Activated naive CD4-positive, alpha-beta T cell treated with anti-CD3 and anti-CD28 coated beads, Interleukin-2, amount 50 U/mL, for 24 hours (primary cell): ENCODE measurements around the gene RAI1.
A peak's percentile ranks its signal among the peaks of the same experiment; 100 is the strongest.

ENCODE experiments used
- H3K27ac Mint-ChIP-seq: one replicate; pipeline ENCODE4 v1.8.0; 2021; ENCODE audit warnings: mild to moderate bottlenecking, mixed read lengths
- H3K27me3 Mint-ChIP-seq: one replicate; pipeline ENCODE4 v1.8.0; 2021; ENCODE audit warnings: mixed read lengths
- H3K36me3 Mint-ChIP-seq: one replicate; pipeline ENCODE4 v1.8.0; 2021; ENCODE audit warnings: mixed read lengths
- H3K4me1 Mint-ChIP-seq: one replicate; pipeline ENCODE4 v1.8.0; 2021; ENCODE audit warnings: mixed read lengths
- H3K4me3 Mint-ChIP-seq: one replicate; pipeline ENCODE4 v1.8.0; 2021; ENCODE audit warnings: mild to moderate bottlenecking, mixed read lengths
- H3K9me3 Mint-ChIP-seq: one replicate; pipeline ENCODE4 v1.8.0; 2021; ENCODE audit warnings: mixed read lengths

The RAI1 gene

GRCh38 chr17:17711641-17712162 is 30.4 kb downstream of the RAI1 start:
- no peak overlapping the region for H3K27ac Mint-ChIP-seq
- no peaks in the 10 kb centered on the region for H3K27me3 Mint-ChIP-seq
- H3K9me3 Mint-ChIP-seq: no peaks in the 10 kb centered on the region
- H3K36me3 Mint-ChIP-seq: no peaks in the 10 kb centered on the region
- peaks cover 30% of the 10 kb centered on the region for H3K4me1 Mint-ChIP-seq
- H3K4me3 Mint-ChIP-seq: no peak overlapping the region

GRCh38 chr17:17712268-17712924 is 31.1 kb downstream of the RAI1 start:
- H3K9me3 Mint-ChIP-seq: no peaks in the 10 kb centered on the region
- peak overlapping the region; percentile 48 for H3K27ac Mint-ChIP-seq
- no peaks in the 10 kb centered on the region for H3K27me3 Mint-ChIP-seq
- no peak overlapping the region for H3K4me3 Mint-ChIP-seq
- no peaks in the 10 kb centered on the region for H3K36me3 Mint-ChIP-seq
- H3K4me1 Mint-ChIP-seq: peaks cover 30% of the 10 kb centered on the region

- Mint-ChIP-seq H3K4me1 (peaks cover 37% of the 10 kb centered on the region), H3K36me3 (peaks cover 3% of the 10 kb centered on the region), H3K4me3 (no peak overlapping the region), H3K27ac (no peak overlapping the region), H3K9me3 (no peaks in the 10 kb centered on the region), H3K27me3 (peaks cover 3% of the 10 kb centered on the region)
Measured at GRCh38 chr17:17713839-17714238, 32.6 kb downstream of the RAI1 start.

- H3K27ac Mint-ChIP-seq: no peak overlapping the region
- H3K4me3 Mint-ChIP-seq: no peak overlapping the region
- H3K36me3 Mint-ChIP-seq: peaks cover 3% of the 10 kb centered on the region
- H3K4me1 Mint-ChIP-seq: peaks cover 41% of the 10 kb centered on the region
- peaks cover 3% of the 10 kb centered on the region for H3K27me3 Mint-ChIP-seq
- no peaks in the 10 kb centered on the region for H3K9me3 Mint-ChIP-seq
Measured at GRCh38 chr17:17714261-17714866, 33.1 kb downstream of the RAI1 start.

GRCh38 chr17:17714879-17715278 is 33.6 kb downstream of the RAI1 start:
- H3K4me3 Mint-ChIP-seq: no peak overlapping the region
- H3K27ac Mint-ChIP-seq: no peak overlapping the region
- H3K27me3 Mint-ChIP-seq: peaks cover 3% of the 10 kb centered on the region
- H3K9me3 Mint-ChIP-seq: no peaks in the 10 kb centered on the region
- peaks cover 3% of the 10 kb centered on the region for H3K36me3 Mint-ChIP-seq
- H3K4me1 Mint-ChIP-seq: peaks cover 42% of the 10 kb centered on the region

- Mint-ChIP-seq H3K27ac (no peak overlapping the region), H3K27me3 (peaks cover 6% of the 10 kb centered on the region), H3K36me3 (peaks cover 5% of the 10 kb centered on the region), H3K4me3 (no peak overlapping the region), H3K9me3 (no peaks in the 10 kb centered on the region), H3K4me1 (peaks cover 51% of the 10 kb centered on the region)
Measured at GRCh38 chr17:17716837-17717523, 35.7 kb downstream of the RAI1 start.

- Mint-ChIP-seq H3K9me3 (no peaks in the 10 kb centered on the region), H3K4me1 (peaks cover 51% of the 10 kb centered on the region), H3K4me3 (no peak overlapping the region), H3K36me3 (peaks cover 5% of the 10 kb centered on the region), H3K27ac (no peak overlapping the region), H3K27me3 (peaks cover 12% of the 10 kb centered on the region)
Measured at GRCh38 chr17:17718251-17718650, 37.0 kb downstream of the RAI1 start.

- Mint-ChIP-seq H3K27me3 (peaks cover 12% of the 10 kb centered on the region), H3K36me3 (peaks cover 5% of the 10 kb centered on the region), H3K27ac (no peak overlapping the region), H3K9me3 (no peaks in the 10 kb centered on the region), H3K4me1 (peaks cover 46% of the 10 kb centered on the region), H3K4me3 (no peak overlapping the region)
Measured at GRCh38 chr17:17719199-17719940, 38.1 kb downstream of the RAI1 start.

DNA sequence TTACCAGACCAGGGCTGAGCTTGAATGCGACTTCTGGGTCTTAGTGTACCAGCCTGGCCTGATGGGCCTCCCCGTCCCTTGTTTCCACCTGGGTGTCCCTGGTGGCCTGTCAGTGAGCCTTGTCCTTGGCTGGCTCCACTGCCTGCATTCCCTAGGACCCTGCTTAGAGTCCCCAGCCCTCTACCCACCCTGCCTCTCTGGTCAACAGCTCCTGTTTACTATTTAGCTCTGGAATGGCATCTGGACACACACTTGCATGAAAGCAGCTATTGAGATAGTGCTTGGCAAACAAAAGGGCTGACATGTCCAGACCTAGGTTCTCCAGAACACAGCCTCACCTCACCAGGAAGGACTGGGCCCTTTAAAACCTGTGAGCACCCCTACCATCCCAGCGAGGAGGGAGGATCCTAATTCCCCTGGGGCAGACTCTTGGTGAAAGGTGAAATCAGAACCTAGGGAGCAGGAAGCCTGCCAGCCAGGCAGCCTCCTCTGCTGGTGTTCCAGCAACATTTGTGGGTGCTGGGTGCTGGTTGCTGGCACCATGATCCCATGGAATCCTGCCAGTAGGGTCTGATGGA is 38.8 kb downstream of the RAI1 start:
- Mint-ChIP-seq H3K4me1 (peaks cover 46% of the 10 kb centered on the region), H3K27me3 (peaks cover 12% of the 10 kb centered on the region), H3K36me3 (peaks cover 5% of the 10 kb centered on the region), H3K9me3 (no peaks in the 10 kb centered on the region), H3K27ac (no peak overlapping the region), H3K4me3 (no peak overlapping the region)

- H3K27ac Mint-ChIP-seq: no peak overlapping the region
- no peaks in the 10 kb centered on the region for H3K9me3 Mint-ChIP-seq
- H3K4me1 Mint-ChIP-seq: peaks cover 48% of the 10 kb centered on the region
- H3K4me3 Mint-ChIP-seq: no peak overlapping the region
- H3K27me3 Mint-ChIP-seq: peaks cover 12% of the 10 kb centered on the region
- peaks cover 5% of the 10 kb centered on the region for H3K36me3 Mint-ChIP-seq
Measured at GRCh38 chr17:17721140-17721668, 39.9 kb downstream of the RAI1 start.

DNA sequence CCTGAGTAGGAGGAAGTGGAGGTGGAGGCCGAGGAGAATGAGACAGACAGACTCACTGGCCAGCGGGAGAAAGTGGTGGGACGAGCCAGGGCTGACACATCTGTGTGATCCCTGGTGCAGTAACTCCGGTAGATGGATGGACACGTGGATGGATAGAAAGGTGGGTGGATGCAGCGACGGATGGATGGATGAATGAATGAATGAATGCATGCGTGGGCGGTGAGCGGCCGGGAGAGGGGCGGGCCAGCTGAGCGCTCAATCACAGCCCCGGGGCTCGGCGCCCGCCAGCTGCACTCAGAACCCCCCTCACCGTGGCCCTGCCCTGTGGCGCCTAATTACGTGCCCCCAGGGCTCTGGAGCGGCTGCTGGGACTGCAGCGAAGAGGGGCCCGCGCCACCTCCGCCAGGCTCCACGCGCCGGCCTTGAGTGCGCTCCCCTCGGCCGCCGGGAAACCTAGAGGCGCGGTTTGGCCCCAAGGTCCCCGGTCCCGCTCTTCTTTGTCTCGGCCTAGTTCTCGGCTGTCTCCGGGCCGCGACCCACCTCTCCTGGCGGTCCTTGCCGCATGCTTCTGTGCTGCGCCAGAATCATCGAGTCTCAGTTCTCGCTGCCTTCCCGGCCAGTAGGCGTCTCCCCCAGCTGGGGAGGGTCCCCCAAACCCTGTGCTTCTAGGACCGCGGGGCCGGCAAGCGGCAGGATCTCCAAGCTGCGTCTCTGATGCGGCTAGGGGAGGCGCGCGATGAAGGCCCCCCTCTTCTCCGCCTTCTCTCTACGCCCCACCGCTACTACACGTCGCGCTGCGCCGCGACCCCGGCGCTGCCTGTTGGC is 41.0 kb downstream of the RAI1 start:
- peak overlapping the region; percentile 81 for H3K4me3 Mint-ChIP-seq
- H3K27me3 Mint-ChIP-seq: peaks cover 12% of the 10 kb centered on the region
- H3K9me3 Mint-ChIP-seq: no peaks in the 10 kb centered on the region
- H3K27ac Mint-ChIP-seq: peak overlapping the region; percentile 49
- peaks cover 52% of the 10 kb centered on the region for H3K4me1 Mint-ChIP-seq
- H3K36me3 Mint-ChIP-seq: peaks cover 5% of the 10 kb centered on the region

DNA sequence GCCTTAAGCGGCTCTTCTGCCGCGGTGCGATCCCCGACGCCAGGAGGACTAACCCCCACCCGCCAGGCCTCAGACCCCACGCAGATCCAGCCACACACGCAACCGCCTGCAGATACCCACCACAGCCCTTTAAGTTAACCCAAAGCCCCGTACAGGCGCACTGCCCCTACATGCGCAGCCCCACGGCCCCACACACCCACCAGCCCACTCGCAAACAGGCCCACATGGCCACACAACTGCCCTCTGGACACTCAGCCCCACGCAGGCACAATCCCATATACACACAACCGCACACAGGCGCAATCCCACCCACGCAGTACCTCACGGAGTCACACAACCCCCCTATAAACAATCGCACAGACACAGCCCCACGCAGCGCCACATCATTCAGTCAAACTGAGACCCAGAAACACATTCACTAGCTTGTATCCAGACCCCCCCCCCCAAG is 41.7 kb downstream of the RAI1 start:
- peaks cover 5% of the 10 kb centered on the region for H3K36me3 Mint-ChIP-seq
- peak overlapping the region; percentile 77 for H3K4me3 Mint-ChIP-seq
- peaks cover 49% of the 10 kb centered on the region for H3K4me1 Mint-ChIP-seq
- no peaks in the 10 kb centered on the region for H3K9me3 Mint-ChIP-seq
- peak overlapping the region; percentile 8 for H3K27ac Mint-ChIP-seq
- peaks cover 12% of the 10 kb centered on the region for H3K27me3 Mint-ChIP-seq

GRCh38 chr17:17723354-17724261 is 42.4 kb downstream of the RAI1 start:
- Mint-ChIP-seq H3K4me3 (peak overlapping the region; percentile 89), H3K4me1 (peaks cover 49% of the 10 kb centered on the region), H3K27me3 (peaks cover 9% of the 10 kb centered on the region), H3K36me3 (peaks cover 2% of the 10 kb centered on the region), H3K9me3 (no peaks in the 10 kb centered on the region), H3K27ac (no peak overlapping the region)
